SK-MEL-5 (cell line): ENCODE data around the gene HDLBP. TPM values are rescaled to one million over a fixed set of nuclear protein-coding genes. Genes with fewer than 3 reads are reported as not detected.
"Not testable (repeated sequence)": the region's sequence is repeated elsewhere in the genome, so short reads cannot be mapped to it uniquely, and the experiment has no call there.

ENCODE experiments used
- DNase-seq: peaks from one replicate; pipeline ENCODE4 v3.0.0-alpha.2; 2016; ENCODE audit warnings: low read depth, low spot score
- in situ Hi-C: cut with HindIII; loops from 2 replicates; pipeline ENCODE4 v1.10.0; 2016; ENCODE audit warnings: low sequenced_read_pairs, high pct_unique_total_duplicates, low pct_unique_long_range_greater_than_20kb
- total RNA-seq: library from RNA; depleted of rRNA; stranded (reverse); fragments of >200 nt; shearing (Covaris generic); gene quantifications from 2 replicates; pipeline ENCODE4 v1.2.3, GENCODE V29; 2014

The HDLBP gene
- total RNA-seq, 1 experiment from 2014 or later = 592 TPM

DNA sequence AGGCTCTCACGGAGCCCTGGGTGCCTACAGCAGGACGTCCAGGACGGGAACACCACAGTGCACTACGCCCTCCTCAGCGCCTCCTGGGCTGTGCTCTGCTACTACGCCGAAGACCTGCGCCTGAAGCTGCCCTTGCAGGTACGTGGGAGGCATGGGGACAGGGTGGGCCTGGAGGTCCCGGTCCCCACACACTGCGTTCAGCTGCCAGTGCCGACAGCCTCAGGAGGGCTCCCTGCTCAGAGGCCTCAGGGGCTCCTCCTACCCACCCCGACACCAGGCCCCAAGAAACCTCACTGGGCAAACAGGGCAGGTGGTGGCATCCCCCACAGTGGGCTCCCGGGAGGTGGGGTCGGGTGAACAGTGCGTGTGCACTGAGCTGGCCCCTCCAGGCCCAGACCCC, 116.2 kb downstream of the HDLBP start:
- in situ Hi-C loops = no loop called here
- DNase-seq = no peak

DNA sequence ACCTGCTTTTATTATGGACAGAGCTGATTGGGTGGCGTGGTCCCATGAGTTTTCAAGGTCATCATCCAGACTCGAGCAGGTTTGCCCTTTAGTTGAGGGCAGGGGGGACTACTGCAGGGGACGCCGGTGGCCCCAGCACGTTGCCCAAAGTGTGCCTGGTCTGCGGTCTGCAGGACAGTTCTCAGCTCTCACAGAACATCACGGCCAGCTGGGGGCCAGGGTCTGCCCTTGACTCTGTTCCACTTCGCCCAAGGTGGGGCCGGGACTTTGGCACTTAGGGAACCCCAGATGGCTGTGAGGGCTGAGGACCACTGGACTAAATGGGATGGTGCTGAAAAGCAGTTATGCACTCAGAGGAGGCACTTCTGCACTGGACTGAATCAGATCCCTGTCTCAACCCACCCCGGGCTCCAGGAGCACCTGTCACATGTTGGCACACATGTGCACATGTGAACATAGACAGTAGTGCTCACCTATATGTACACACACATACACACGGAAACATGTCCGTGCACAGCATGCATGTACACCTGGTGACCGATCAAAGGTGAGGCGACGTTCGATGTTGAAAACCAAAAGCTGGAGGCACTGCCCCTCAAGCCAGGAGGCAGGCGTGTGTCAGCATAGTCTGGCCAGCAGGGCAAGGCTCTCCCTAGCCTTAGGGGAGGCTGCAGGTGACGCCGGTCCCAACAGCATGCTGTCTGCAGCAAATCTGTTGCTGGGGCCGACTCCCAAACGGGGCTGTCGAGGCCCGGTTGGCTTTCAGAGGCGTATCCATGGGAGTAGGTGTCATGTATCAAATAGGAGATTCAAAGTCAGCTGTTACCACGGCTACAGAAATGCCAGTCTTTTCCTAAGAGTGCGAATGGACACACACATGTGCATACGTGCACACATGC, 116.8 kb downstream of the HDLBP start:
- in situ Hi-C loops = no loop called here

GRCh38 chr2:241197947-241198346, 117.5 kb downstream of the HDLBP start:
- in situ Hi-C loops = no loop called here
- DNase-seq = no peak

More for the DNA sequence above, 116.8 kb downstream of the HDLBP start:
- DNase-seq = no peak

DNA sequence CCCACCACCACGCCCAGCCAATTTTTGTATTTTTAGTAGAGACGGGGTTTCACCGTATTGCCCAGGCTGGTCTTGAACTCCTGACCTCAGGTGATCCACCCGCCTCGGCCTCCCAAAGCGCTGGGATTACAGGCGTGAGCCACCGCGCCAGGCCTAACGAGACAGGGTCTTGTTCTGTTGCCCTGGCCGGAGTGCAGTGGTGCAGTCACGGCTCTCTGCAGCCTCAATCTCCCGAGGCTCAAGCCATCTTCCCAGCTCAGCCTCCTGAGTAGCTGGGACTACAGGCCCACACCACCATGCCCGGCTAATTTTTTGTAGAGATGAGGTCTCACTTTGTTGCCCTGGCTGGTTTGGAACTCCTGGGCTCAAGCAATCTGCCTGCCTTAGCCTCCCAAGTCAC, 118.2 kb downstream of the HDLBP start:
- DNase-seq, in situ Hi-C loops: not testable (repeated sequence)

- DNase-seq = no peak
- in situ Hi-C loops = no loop called here
Measured at GRCh38 chr2:241195506-241196130, 119.9 kb downstream of the HDLBP start.

GRCh38 chr2:241194811-241195210, 120.7 kb downstream of the HDLBP start:
- no peak for DNase-seq
- in situ Hi-C loops = no loop called here

DNA sequence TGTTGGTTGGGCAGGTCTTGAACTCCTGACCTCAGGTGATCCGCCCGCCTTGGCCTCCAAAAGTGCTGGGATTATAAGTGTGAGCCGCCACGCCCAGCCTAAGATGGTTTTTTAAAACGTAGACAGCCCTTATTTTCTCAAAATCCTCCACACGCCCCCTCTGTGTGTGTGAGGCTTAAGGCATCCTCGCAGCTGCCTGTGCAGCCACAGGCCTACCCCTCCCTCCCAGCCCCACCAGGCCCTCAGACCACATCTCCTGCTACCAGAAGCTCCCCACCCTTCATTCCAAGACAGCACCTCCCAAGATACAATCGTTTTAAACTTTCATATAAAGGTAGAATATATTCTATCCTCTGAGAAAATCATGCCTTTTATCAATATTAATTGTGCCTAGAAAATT, 122.2 kb downstream of the HDLBP start:
- in situ Hi-C loops = no loop called here

DNA sequence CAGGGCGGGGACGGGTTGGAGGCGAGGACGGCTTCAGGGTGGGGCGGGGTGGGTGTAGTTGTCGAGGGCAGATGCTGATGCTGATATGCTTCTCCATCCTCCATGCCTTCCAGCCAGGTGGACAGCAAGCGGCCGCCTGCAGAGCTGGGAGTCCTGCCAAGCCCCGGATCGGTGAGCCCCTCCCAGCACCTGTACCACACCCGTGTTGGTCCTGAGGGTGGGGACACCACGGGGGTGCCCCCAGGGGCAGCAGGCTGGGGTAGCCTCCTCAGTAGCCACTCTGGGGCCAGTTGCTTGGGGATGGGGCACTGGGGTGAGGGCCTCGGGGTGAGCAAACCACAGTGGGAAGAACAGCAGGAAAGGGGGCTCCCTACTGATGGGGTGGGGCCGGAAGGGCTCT, 124.4 kb downstream of the HDLBP start:
- DNase-seq = no peak
- in situ Hi-C loops = no loop called here

More for the DNA sequence above, 122.2 kb downstream of the HDLBP start:
- no peak for DNase-seq

- in situ Hi-C loops = no loop called here
- no peak for DNase-seq
Measured at GRCh38 chr2:241190291-241190981, 125.0 kb downstream of the HDLBP start.

- in situ Hi-C loops = no loop called here
- DNase-seq = no peak
Measured at GRCh38 chr2:241189856-241190201, 125.6 kb downstream of the HDLBP start.

- no peak for DNase-seq
- in situ Hi-C loops = no loop called here
Measured at GRCh38 chr2:241189093-241189855, 126.2 kb downstream of the HDLBP start.

GRCh38 chr2:241188361-241189092, 126.9 kb downstream of the HDLBP start, which contains the start of gene ANO7:
Gene ANO7, plus strand, starts transcription at chr2:241188677. Its CDS starts 1,387 bp downstream, at chr2:241190064.
- no peak for DNase-seq
- in situ Hi-C loops = no loop called here

- no peak for DNase-seq
- in situ Hi-C loops = no loop called here
Measured at GRCh38 chr2:241187918-241188234, 127.6 kb downstream of the HDLBP start.

- in situ Hi-C loops = no loop called here
Measured at GRCh38 chr2:241187101-241187917, 128.2 kb downstream of the HDLBP start.

DNA sequence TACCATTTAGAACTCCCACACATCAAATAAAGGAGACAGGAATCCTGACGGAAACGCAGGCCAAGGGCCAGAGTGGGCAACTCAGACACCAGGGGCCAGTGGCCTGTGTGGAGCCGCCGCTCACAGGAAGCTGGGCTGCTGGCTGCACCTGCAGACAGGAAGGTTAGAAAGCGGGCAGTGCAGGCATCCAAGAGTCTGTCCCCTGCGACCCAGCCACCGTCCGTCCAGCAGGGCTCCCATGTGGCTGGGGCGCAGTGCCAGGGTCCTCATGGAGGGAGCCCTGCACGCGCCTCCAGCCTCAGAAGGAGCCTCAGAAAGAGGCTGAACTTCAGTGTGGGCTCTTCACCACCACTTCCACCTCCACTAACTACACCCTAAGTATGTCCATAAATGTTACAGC, 129.5 kb downstream of the HDLBP start:
- no peak for DNase-seq
- in situ Hi-C loops = no loop called here

More at GRCh38 chr2:241187101-241187917, 128.2 kb downstream of the HDLBP start:
- DNase-seq = no peak

DNA sequence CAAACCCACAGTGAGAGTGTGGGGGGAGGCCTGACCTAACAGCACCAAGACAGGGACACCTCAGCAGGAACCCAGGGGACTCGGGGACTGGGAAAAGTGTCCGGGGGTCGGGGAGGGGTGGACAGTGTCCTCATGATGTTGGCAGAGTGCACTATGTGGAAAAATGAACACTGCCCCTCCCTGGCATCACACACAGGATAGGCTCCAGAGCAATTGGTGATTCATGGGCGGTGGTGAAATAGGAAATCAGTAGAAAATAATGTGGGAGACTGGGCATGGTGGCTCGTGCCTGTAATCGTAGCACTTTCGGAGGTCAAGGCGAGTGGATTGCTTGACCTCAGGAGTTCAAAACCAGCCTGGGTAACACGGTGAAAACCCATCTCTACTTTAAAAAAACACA, 130.6 kb downstream of the HDLBP start:
- in situ Hi-C loops = no loop called here

More for the DNA sequence above, 130.6 kb downstream of the HDLBP start:
- no peak for DNase-seq
